Measurements from ENCODE around the gene BCL7C. TPM values are rescaled to one million over a fixed set of nuclear protein-coding genes. Genes with fewer than 3 reads are reported as not detected.

The BCL7C gene
- total RNA-seq, 1 donor from 2014 or later = 46.2 TPM

- Histone ChIP-seq H3K4me3 (no peak overlapping the region), H3K9me3 (no peaks in the 10 kb centered on the region), H3K27me3 (no peaks in the 10 kb centered on the region), H3K4me1 (no peaks in the 10 kb centered on the region), H3K27ac (no peak overlapping the region), H3K36me3 (no peaks in the 10 kb centered on the region)
- no peak for DNase-seq (ENCODE audit: low spot score in 2 of 2)
- TF ChIP-seq, protein P1, sequence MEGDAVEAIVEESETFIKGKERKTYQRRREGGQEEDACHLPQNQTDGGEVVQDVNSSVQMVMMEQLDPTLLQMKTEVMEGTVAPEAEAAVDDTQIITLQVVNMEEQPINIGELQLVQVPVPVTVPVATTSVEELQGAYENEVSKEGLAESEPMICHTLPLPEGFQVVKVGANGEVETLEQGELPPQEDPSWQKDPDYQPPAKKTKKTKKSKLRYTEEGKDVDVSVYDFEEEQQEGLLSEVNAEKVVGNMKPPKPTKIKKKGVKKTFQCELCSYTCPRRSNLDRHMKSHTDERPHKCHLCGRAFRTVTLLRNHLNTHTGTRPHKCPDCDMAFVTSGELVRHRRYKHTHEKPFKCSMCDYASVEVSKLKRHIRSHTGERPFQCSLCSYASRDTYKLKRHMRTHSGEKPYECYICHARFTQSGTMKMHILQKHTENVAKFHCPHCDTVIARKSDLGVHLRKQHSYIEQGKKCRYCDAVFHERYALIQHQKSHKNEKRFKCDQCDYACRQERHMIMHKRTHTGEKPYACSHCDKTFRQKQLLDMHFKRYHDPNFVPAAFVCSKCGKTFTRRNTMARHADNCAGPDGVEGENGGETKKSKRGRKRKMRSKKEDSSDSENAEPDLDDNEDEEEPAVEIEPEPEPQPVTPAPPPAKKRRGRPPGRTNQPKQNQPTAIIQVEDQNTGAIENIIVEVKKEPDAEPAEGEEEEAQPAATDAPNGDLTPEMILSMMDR (IDR thresholded peaks at IDR 0.05) = no peak
- intact Hi-C loops (cut with DNase I) = no loop called here
Measured at GRCh38 chr16:30910427-30911029, 16.7 kb upstream of the BCL7C start.

- TF ChIP-seq, protein P1 (IDR thresholded peaks at IDR 0.05) = no peak
- H3K36me3 ChIP-seq = no peaks in the 10 kb centered on the region
- intact Hi-C loops (cut with DNase I) = no loop called here
Measured at GRCh38 chr16:30907064-30907463, 13.2 kb upstream of the BCL7C start.

GRCh38 chr16:30904114-30904780, 10.4 kb upstream of the BCL7C start:
- Histone ChIP-seq H3K27me3 (no peaks in the 10 kb centered on the region), H3K9me3 (no peaks in the 10 kb centered on the region), H3K4me1 (peaks cover 2 to 3% of the 10 kb centered on the region in 2 donors), H3K4me3 (no peak overlapping the region), H3K36me3 (no peaks in the 10 kb centered on the region), H3K27ac (peak overlapping the region; percentile 39 to 86)
- intact Hi-C loops (cut with DNase I) = no loop called here
- DNase-seq (ENCODE audit: low spot score in 2 of 2) = no peak
- TF ChIP-seq, protein P1 (IDR thresholded peaks at IDR 0.05) = no peak

More at GRCh38 chr16:30907064-30907463, 13.2 kb upstream of the BCL7C start:
- Histone ChIP-seq H3K27me3 (no peaks in the 10 kb centered on the region), H3K4me1 (peaks cover 2 to 3% of the 10 kb centered on the region in 2 donors), H3K9me3 (no peaks in the 10 kb centered on the region), H3K4me3 (no peak overlapping the region), H3K27ac (no peak overlapping the region)
- no peak for DNase-seq (ENCODE audit: low spot score in 2 of 2)

DNA sequence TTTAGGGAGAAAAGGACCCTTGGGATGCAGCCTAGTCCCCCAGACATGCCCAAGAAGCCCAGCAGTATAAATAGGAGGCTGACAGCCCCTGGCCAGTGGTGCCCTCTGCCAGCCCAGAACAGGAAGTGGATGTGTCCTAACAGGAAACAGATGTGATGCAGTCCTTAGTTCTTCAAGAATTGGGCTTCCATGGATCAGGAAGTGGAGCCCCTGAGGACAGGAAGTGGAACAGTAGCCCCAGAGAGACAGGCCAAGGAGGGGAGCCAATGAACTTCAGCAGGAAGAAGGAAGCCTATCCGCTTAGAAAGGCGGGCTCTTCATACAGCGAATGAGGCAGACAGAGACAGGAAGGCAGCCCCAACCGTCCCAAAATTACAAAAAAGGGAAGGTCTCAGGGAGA, 9.7 kb upstream of the BCL7C start:
- intact Hi-C loops (cut with DNase I) = no loop called here
- peak in 1 of 2 donors; percentile 78 for DNase-seq (ENCODE audit: low spot score in 2 of 2)
- Histone ChIP-seq H3K4me3 (no peak overlapping the region), H3K36me3 (no peaks in the 10 kb centered on the region), H3K4me1 (peaks cover 2 to 4% of the 10 kb centered on the region in 2 donors), H3K27ac (peak overlapping the region; percentile 86 to 92), H3K9me3 (no peaks in the 10 kb centered on the region), H3K27me3 (no peaks in the 10 kb centered on the region)
- TF ChIP-seq, protein P1 (IDR thresholded peaks at IDR 0.05) = no peak

GRCh38 chr16:30903002-30903401, 9.1 kb upstream of the BCL7C start:
- no peaks in the 10 kb centered on the region for H3K9me3 ChIP-seq
- no peak for DNase-seq (ENCODE audit: low spot score in 2 of 2)
- intact Hi-C loops (cut with DNase I) = no loop called here
- peak overlapping the region; percentile 86 to 92 for H3K27ac ChIP-seq
- H3K27me3 ChIP-seq = no peaks in the 10 kb centered on the region
- H3K36me3 ChIP-seq = no peaks in the 10 kb centered on the region
- TF ChIP-seq, protein P1 (IDR thresholded peaks at IDR 0.05) = no peak
- H3K4me3 ChIP-seq = peak overlapping the region in 1 of 2 donors; percentile 82
- peaks cover 2 to 5% of the 10 kb centered on the region in 2 donors for H3K4me1 ChIP-seq

All from ascending aorta (tissue), 2 donors.